Measurements from ENCODE around the gene PRDM2. TPM values are rescaled to one million over a fixed set of nuclear protein-coding genes. Genes with fewer than 3 reads are reported as not detected.

Gene PRDM2
- total RNA-seq, 2 experiments from 2014 or later = 136 to 140 TPM

DNA sequence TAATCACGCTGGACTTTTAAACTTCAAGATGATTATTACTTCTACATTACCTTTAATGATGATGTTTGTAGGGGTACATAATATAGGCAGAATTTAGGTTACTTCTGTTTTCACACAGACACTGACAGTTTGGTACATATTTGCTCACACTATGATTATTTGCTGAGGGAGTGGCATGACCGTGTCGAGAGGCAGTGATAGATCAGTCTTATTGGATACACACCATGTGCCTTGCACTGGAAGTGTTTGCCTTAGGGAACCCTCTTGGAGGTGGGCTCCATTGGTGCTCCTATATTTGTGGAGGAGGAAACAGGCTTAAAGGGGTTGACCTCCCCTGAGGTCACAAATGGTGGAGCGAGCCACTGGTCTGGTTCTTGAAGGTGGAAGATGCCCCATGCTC, 132.1 kb downstream of the PRDM2 start:
- no peak overlapping the region for H3K4me3 ChIP-seq (ENCODE audit: low read length)
- no peak for DNase-seq
- no peak overlapping the region for H3K27ac ChIP-seq (ENCODE audit: low read depth in 1 of 2, low read length in 2 of 2)
- intact Hi-C loops (cut with DNase I, micrococcal nuclease) = loop anchor here in 1 of 2 experiments (10.0 kb wide), 1 partner anchor 1213 kb away; no protein-coding TSS in a partner anchor
- Mint-ChIP-seq H3K27ac (no peak overlapping the region), H3K4me3 (no peak overlapping the region), H3K9me3 (no peaks in the 10 kb centered on the region), H3K27me3 (peaks cover 31% of the 10 kb centered on the region), H3K36me3 (ENCODE audit: low read depth) (no peaks in the 10 kb centered on the region), H3K4me1 (ENCODE audit: low read depth) (no peaks in the 10 kb centered on the region)
- peaks cover 7% of the 10 kb centered on the region for H3K4me1 ChIP-seq (ENCODE audit: insufficient read depth, low read length)
- ChIA-PET CTCF (no interaction called here), POLR2A (no interaction called here)
- no peak for ATAC-seq (ENCODE audit: poor library complexity)
- no peaks in the 10 kb centered on the region for H3K36me3 ChIP-seq (ENCODE audit: insufficient read depth, low read length)
- H3K27me3 ChIP-seq (ENCODE audit: control insufficient read depth in 1 of 2, insufficient read depth in 2 of 2, low read length in 2 of 2) = peaks cover 4 to 6% of the 10 kb centered on the region in 2 experiments
- TF ChIP-seq, protein P1, sequence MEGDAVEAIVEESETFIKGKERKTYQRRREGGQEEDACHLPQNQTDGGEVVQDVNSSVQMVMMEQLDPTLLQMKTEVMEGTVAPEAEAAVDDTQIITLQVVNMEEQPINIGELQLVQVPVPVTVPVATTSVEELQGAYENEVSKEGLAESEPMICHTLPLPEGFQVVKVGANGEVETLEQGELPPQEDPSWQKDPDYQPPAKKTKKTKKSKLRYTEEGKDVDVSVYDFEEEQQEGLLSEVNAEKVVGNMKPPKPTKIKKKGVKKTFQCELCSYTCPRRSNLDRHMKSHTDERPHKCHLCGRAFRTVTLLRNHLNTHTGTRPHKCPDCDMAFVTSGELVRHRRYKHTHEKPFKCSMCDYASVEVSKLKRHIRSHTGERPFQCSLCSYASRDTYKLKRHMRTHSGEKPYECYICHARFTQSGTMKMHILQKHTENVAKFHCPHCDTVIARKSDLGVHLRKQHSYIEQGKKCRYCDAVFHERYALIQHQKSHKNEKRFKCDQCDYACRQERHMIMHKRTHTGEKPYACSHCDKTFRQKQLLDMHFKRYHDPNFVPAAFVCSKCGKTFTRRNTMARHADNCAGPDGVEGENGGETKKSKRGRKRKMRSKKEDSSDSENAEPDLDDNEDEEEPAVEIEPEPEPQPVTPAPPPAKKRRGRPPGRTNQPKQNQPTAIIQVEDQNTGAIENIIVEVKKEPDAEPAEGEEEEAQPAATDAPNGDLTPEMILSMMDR (IDR thresholded peaks at IDR 0.05) = no peak
- no peaks in the 10 kb centered on the region for H3K9me3 ChIP-seq (ENCODE audit: control insufficient read depth in 1 of 2, insufficient read depth in 1 of 2, low read length in 2 of 2)

DNA sequence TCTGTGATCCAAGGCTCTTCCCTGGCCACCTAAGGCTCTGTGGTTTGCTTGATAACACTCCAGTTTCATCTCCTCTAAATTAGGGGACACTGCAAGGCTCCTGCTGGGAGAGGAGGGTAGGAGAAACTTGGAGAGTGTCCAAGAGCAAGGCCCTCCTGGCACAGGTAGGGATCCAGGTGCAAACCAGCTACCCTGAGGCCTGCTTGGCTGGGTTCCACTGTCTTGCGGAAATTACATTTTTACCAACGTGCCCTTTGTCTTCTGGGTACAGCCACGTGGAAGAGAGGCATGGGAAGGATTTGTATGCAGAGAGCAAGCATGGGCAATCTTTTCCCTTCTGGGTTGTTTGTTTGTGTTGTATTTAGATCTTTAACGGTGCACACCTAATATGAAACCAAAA, 132.5 kb downstream of the PRDM2 start:
- POLR2A ChIA-PET = no interaction called here
- no peak overlapping the region for H3K4me3 Mint-ChIP-seq
- H3K27me3 ChIP-seq (ENCODE audit: control insufficient read depth in 1 of 2, insufficient read depth in 2 of 2, low read length in 2 of 2) = peaks cover 5 to 6% of the 10 kb centered on the region in 2 experiments
- H3K27ac ChIP-seq (ENCODE audit: low read depth in 1 of 2, low read length in 2 of 2) = no peak overlapping the region
- ATAC-seq (ENCODE audit: poor library complexity) = no peak
- H3K36me3 ChIP-seq (ENCODE audit: insufficient read depth, low read length) = no peaks in the 10 kb centered on the region
- no peak overlapping the region for H3K4me3 ChIP-seq (ENCODE audit: low read length)
- H3K27ac Mint-ChIP-seq = no peak overlapping the region
- H3K4me1 Mint-ChIP-seq (ENCODE audit: low read depth) = no peaks in the 10 kb centered on the region
- no peak for DNase-seq
- no peaks in the 10 kb centered on the region for H3K9me3 ChIP-seq (ENCODE audit: control insufficient read depth in 1 of 2, insufficient read depth in 1 of 2, low read length in 2 of 2)
- CTCF ChIA-PET = no interaction called here
- H3K4me1 ChIP-seq (ENCODE audit: insufficient read depth, low read length) = peaks cover 7% of the 10 kb centered on the region
- H3K36me3 Mint-ChIP-seq (ENCODE audit: low read depth) = no peaks in the 10 kb centered on the region
- H3K27me3 Mint-ChIP-seq = peaks cover 31% of the 10 kb centered on the region
- H3K9me3 Mint-ChIP-seq = no peaks in the 10 kb centered on the region
- intact Hi-C loops (cut with DNase I, micrococcal nuclease) = loop anchor here in 1 of 2 experiments (10.0 kb wide), 1 partner anchor 1212 kb away; no protein-coding TSS in a partner anchor
- TF ChIP-seq, protein P1 (IDR thresholded peaks at IDR 0.05) = no peak

DNA sequence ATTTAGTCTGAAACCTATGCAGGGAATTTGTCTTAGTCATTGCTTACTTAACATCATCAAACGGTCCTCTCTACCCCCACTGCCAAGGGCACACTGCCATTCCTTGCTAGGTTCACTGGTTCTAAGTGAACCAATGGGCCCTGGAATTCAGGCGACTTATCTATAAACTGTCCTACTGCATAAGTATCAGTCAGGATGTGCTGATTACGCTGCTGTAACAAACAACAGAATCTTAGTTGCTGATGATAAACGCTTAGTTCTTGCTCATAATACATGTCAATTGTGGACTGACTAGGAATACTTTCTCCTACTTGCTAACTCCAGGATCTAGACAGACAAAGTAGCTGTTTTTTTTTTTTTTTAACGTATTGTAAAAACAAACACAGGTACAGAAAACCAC, 136.1 kb downstream of the PRDM2 start:
- Histone ChIP-seq H3K9me3 (ENCODE audit: control insufficient read depth in 1 of 2, insufficient read depth in 1 of 2, low read length in 2 of 2) (no peaks in the 10 kb centered on the region), H3K36me3 (ENCODE audit: insufficient read depth, low read length) (no peaks in the 10 kb centered on the region), H3K27ac (ENCODE audit: low read depth in 1 of 2, low read length in 2 of 2) (no peak overlapping the region), H3K4me1 (ENCODE audit: insufficient read depth, low read length) (no peaks in the 10 kb centered on the region), H3K27me3 (ENCODE audit: control insufficient read depth in 1 of 2, insufficient read depth in 2 of 2, low read length in 2 of 2) (peaks cover 2 to 6% of the 10 kb centered on the region in 2 experiments), H3K4me3 (ENCODE audit: low read length) (no peak overlapping the region)
- Mint-ChIP-seq H3K4me1 (ENCODE audit: low read depth) (no peaks in the 10 kb centered on the region), H3K27me3 (peaks cover 39% of the 10 kb centered on the region), H3K27ac (no peak overlapping the region), H3K36me3 (ENCODE audit: low read depth) (no peaks in the 10 kb centered on the region), H3K4me3 (no peak overlapping the region), H3K9me3 (no peaks in the 10 kb centered on the region)
- CTCF ChIA-PET = no interaction called here
- TF ChIP-seq, protein P1 (IDR thresholded peaks at IDR 0.05) = no peak
- POLR2A ChIA-PET = no interaction called here
- intact Hi-C loops (cut with DNase I, micrococcal nuclease) = loop anchor here in 1 of 2 experiments (10.0 kb wide), 1 partner anchor 1209 kb away; no protein-coding TSS in a partner anchor
- DNase-seq (no peak), ATAC-seq (ENCODE audit: poor library complexity) (no peak)
